ENCODE measurements around the gene ANKIB1.
"Not testable (repeated sequence)": the region's sequence is repeated elsewhere in the genome, so short reads cannot be mapped to it uniquely, and the experiment has no call there.

ANKIB1 gene

GRCh38 chr7:92415225-92415624, 169.5 kb downstream of the ANKIB1 start:
- DNase-seq, result no peak

DNA sequence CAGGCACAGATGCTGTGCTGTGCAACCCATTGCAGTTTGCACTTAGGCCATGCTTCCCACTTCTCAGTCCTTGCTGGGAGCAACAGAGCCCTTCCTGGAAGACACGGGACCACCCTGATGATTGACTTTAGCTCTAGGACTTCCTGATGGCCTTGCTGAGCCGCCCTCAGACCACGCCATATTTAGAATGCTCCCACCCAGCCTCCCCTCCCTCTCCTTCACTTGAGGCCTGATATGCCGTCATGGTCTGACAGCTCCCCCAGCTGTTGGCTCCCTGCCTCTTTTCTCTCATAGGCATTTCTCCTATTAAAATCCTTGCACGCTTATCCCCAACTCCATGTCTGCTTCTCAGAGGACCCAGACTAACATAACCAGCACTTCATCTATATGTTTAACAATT, 172.1 kb downstream of the ANKIB1 start:
- DNase-seq, result no peak

DNA sequence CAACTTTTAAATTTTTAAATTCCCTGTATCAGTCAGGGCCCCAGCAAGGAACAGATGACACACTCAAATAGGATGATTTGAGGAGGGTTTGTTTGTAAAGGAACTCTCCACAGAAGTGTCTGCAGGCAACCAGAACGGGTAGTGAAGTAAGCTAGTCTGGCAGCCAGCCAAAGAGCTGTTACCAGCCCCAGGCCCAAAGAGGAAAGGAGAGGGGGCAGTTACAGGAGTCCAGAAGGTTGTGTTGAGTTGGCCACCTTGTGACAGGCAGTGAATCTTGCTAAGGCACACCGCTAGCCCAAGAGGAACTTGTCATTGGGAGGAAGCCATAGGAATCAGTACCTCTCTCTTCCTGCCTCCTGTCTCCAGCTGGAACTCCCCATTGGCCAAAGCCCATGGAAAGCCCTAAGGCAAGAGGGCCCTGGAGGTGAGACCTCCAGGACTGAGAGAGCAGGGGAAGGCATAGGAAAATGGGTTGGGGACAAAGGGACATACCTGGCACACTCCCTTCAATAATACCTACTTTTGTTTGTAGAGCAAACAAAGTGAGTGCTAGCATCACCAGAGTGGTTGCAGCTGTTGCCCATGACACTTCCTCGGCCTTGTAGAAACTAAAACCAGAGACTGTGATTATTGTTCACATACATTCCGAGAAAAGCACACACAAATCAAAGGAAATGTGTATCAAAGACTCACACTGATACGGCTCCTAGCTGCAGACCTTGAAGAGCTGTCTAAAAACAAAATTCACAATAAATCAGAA, 176.1 kb downstream of the ANKIB1 start:
- DNase-seq, result no peak

DNA sequence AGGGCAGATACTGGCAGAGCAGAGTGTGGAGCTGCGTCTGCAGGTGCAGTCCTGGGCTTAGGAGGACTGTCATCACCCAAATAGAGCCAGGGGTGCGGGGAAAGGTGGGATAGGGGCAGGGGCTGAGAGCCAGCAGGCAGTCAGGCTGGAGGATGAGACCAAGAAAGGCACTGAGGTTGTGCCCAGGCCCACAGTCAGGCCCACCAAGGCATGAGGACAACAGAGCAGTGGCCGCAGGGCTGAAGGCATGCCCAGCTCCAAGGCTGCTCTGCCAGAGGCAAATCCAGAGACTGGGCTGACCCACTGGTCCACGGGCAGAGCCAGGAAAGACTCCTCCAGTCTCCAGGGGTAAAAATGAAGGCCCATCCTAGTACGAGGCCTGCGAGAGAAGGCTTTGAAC, 177.2 kb downstream of the ANKIB1 start:
- no peak for DNase-seq

DNA sequence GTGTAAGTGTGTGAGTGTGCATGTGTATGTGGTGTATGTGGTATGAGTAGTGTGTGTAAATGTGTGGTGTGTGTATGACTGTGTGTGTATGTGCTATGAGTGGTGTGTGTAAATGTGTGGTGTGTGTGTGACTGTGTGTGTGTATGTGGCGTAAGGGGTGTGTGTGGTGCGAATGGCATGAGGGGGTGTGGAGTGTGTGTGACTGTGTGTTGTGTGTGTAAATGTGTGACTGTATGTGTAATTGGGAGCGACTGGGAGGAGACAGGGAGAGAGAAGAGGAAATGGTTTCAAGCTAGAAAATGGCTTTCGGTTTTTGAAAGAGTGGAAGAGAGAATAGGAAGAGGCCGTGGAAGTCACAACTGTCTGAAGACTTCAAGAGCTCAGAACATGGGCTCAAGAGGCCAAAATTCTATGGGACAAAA, 177.9 kb downstream of the ANKIB1 start:
- no peak for DNase-seq

- no peak for DNase-seq
These were observed 179.7 kb downstream of the ANKIB1 start for GRCh38 chr7:92425311-92425947.

- DNase-seq, result no peak
These were observed 181.4 kb downstream of the ANKIB1 start for GRCh38 chr7:92427193-92427592.

DNA sequence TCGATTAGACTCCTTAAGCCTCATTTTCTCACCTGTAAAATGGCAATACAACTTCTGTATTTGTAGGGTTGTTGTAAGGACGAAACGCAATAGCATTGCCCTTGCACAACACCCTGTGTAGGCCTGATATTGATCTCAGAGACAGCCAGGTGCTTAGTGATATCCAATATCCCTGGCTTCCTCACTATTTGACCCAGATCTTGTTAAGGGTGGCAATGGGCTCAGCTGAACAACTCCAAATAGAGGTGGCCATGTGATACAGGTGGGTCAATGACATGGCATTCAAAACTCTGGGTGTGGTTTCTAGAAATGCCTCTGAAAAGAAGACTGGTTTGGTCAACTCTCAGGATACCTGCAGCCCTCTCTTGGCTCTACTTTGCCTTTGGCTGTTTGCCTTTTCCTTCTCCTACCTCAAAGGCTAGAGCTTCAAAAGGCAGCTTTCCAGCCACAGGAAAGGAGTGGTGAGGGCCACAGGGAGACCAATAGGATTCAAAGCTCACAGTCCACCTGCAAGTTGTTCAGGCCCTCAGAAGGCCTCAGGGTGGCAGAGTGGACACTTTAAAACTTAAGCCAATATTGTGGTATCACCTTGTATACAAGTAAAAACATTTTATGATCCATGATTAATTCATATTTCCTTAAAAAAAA, 186.6 kb downstream of the ANKIB1 start:
- DNase-seq, result peak; percentile 24

- DNase-seq, result peak; percentile 17
These were observed 187.2 kb downstream of the ANKIB1 start for GRCh38 chr7:92433019-92433418.

DNA sequence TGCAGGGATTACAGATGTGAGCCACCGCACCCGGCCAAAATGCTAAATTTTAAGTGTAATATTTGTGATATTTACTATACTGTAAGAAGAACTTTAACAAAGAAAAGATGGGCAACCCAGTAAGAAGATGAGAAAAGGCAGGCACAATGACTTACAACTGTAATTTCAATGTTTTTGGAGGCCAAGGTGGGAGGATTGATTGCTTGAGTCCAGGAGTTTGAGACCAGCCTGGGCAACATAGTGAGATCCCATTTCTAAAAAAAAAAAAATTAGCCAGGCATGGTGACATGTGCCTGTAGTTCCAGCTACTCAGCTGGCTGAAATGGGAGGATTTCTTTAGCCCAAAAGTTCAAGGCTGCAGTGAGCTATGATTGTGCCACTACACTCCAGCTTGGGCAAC, 189.8 kb downstream of the ANKIB1 start:
- no peak for DNase-seq

DNA sequence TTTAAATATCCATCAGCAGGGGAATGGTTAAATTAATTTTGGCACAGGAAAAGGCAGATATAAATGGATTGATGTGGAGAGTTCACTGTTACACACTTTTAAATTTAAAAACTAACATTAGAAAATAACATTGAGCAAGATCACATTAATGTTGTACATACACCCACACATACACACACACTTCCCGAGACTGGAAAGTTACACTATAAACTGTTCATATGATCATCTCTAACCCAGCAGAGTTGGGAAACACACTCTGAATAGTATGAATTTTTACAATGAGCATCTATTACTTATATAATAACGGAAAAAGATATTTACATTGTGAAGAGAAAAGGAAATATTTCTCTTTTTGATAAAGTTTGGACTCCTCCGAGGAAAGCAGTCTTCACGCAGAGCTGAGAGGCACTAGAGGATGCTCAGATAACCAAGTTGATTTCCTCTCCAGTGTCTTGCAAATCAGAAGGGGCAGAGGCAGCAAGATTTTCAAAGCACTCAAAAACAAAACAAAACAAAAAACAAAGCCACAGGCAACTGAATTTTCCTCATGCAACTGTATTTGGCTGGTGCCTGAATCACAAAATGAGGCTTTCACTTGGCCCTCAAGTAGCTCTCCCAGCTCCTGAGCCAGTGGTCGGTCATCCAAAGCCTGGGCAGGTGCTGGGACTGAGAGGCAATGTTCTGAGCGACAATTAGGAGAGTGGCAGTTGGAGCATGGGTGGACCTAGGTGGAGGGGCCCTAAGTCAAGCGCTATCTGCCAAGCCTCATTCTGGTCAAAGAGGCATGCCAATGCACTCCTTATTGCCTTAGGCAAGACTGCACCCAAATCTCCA, 191.1 kb downstream of the ANKIB1 start:
- DNase-seq, result no peak

GRCh38 chr7:92437956-92438491, 192.2 kb downstream of the ANKIB1 start:
- DNase-seq, result no peak

- not testable (repeated sequence) for DNase-seq
These were observed 196.9 kb downstream of the ANKIB1 start for GRCh38 chr7:92442720-92443119.

DNA sequence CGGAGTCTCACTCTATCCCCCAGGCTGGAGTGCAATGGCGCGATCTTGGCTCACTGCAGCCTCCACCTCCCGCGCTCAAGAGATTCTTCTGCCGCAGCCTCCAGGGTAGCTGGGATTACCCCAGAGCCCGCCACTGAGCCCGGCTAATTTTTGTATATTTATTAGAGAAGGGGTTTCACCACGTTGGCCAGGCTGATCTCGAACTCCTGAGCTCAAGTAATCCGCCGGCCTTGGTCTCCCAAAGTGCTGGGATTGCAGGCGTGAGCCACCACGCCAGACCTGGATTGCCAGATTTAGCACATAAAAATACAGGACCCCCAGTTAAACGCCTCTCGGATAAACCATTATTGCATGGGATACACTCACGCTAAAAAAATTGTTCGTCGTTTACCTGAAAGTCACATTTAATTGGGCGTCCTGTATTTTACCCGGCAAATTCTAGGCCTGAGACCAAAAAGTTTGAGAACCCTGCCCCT, 201.1 kb downstream of the ANKIB1 start:
- no peak for DNase-seq

DNA sequence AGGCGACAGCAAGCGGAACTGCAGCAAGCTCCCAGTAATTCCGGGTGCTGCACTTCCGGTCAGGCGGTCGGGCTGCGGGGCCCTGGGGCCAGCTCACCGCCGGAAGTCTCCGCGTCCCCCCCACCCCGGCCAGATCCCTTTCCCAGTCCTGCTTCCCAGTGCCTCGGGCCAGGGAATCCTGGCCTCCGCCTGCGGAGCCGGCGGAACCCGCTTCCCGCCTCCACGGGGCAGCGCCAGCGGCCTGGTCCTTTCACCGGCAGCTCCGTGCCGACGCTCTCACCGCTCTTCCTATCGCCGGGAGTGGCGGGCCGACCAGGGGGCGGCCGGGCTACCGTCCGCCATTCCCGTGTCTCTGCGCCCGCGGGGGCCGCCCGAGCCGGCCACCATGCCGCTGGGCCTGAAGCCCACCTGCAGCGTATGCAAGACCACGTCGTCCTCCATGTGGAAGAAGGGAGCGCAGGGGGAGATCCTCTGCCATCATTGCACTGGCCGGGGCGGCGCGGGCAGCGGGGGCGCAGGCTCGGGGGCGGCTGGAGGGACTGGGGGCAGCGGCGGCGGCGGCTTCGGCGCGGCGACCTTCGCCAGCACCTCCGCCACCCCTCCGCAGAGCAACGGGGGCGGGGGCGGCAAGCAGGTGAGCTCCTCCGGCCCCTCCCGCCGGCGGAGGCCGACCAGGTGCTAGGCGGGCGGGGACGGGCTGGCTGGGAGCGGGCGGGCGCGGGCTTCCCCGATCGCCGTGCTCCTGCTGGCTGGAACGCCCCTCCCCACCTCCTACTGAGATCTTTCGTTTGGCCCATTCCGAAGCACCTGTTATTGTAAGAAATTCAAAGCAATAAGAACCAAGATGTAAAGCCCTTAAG, 201.8 kb downstream of the ANKIB1 start, which contains the start of gene GATAD1:
Gene GATAD1 (plus strand): TSS at position 138 of the 860 bp plus-strand sequence. CDS start 248 bp downstream, at position 386.
- DNase-seq, result peak; percentile 91

DNA sequence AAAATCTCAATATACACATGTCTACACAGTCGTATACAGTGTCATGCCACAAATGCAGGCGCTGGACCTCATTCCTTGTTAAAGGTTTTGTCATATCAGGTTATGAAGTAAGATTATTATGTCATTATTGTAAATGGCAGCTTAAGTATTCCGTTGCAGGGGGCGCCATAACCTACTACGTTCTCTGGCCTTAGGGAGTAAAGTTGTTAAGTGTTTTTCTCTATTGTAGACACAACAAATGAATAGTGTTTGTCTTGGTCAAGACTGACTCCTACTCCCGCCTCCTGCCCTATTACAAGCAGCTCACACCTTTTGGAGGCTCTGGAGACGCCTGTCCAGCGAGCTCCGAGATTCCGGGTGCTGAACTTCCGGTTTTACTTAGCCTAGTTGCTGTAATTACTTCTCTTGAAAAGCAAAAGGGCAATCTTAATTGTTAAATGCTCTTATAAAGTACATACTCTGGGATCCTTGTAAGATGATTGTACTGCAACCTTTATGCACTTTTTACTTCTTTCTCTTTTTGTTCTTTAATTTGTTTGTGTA, 202.5 kb downstream of the ANKIB1 start:
- peak; percentile 78 for DNase-seq

Measured in activated CD8-positive, alpha-beta memory T cell treated with anti-CD3 and anti-CD28 coated beads for 24 hours (primary cell).